BLaER1 treated with 17β-estradiol and CSF1 and Interleukin-3, amounts not matched to agents 10 nM and 100 nM (cell line): Measurements from ENCODE around the gene SMIM36.
"Not testable (repeated sequence)": the region's sequence is repeated elsewhere in the genome, so short reads cannot be mapped to it uniquely, and the experiment has no call there.

Experiments used
- H3K27ac ChIP-seq, 11 experiments: shearing (Covaris generic); formaldehyde crosslinking; 2 replicates each; pipeline ENCODE4 v1.8.1; 2022
- H3K27me3 ChIP-seq, 11 experiments: shearing (Covaris generic); formaldehyde crosslinking; 2 replicates each; pipeline ENCODE4 v1.8.1; 2022
- H3K36me3 ChIP-seq, 11 experiments: shearing (Covaris generic); formaldehyde crosslinking; 2 replicates each; pipeline ENCODE4 v1.8.1; 2022
- H3K4me1 ChIP-seq, 10 experiments: shearing (Covaris generic); formaldehyde crosslinking; 2 replicates each; pipeline ENCODE4 v1.8.1; 2022
- H3K4me2 ChIP-seq, 11 experiments: shearing (Covaris generic); formaldehyde crosslinking; 2 replicates each; pipeline ENCODE4 v1.8.1; 2022
- H3K4me3 ChIP-seq, 10 experiments: shearing (Covaris generic); formaldehyde crosslinking; 2 replicates each; pipeline ENCODE4 v1.8.1; 2022
- H3K9ac ChIP-seq, 11 experiments: shearing (Covaris generic); formaldehyde crosslinking; 2 replicates each; pipeline ENCODE4 v1.8.1; 2022
- H3K9me3 ChIP-seq, 11 experiments: shearing (Covaris generic); formaldehyde crosslinking; replicated peaks in 1 of 11; 2 replicates each; pipeline ENCODE4 v1.8.1; 2022
- H4K20me1 ChIP-seq, 11 experiments: shearing (Covaris generic); formaldehyde crosslinking; 2 replicates each; pipeline ENCODE4 v1.8.1; 2022
- Cebpa-rat ChIP-seq, 11 experiments: shearing (Covaris generic); IDR thresholded peaks; 2 replicates each; pipeline ENCODE4 v1.8.1; 2022

The SMIM36 gene

GRCh38 chr17:55533608-55534007 lies 22.4 kb upstream of the SMIM36 start:
- Histone ChIP-seq H3K27ac (no peak overlapping the region), H3K27me3 (no peaks in the 10 kb centered on the region), H4K20me1 (no peaks in the 10 kb centered on the region), H3K9ac (no peak overlapping the region), H3K4me2 (no peak overlapping the region), H3K4me1 (no peaks in the 10 kb centered on the region), H3K36me3 (no peaks in the 10 kb centered on the region), H3K4me3 (no peak overlapping the region), H3K9me3 (0 out of 22 replicates have a peak, but pooled peaks cover 0 to 4% (median 0%) of the 10 kb centered on the region in 11 experiments)
- no peak for TF ChIP-seq Cebpa-rat (IDR thresholded peaks at IDR 0.05)

GRCh38 chr17:55532670-55533069 lies 21.4 kb upstream of the SMIM36 start:
- no peak for TF ChIP-seq Cebpa-rat (IDR thresholded peaks at IDR 0.05)
- Histone ChIP-seq H3K4me1 (peaks cover 0 to 3% (median 0%) of the 10 kb centered on the region in 10 experiments; a peak in 1 of 20 replicates), H3K27me3 (no peaks in the 10 kb centered on the region), H3K4me2 (no peak overlapping the region), H3K9ac (no peak overlapping the region), H3K36me3 (no peaks in the 10 kb centered on the region), H4K20me1 (no peaks in the 10 kb centered on the region), H3K4me3 (no peak overlapping the region), H3K9me3 (0 out of 22 replicates have a peak, but pooled peaks cover 0 to 4% (median 0%) of the 10 kb centered on the region in 11 experiments), H3K27ac (no peak overlapping the region)

GRCh38 chr17:55531053-55531728 lies 19.9 kb upstream of the SMIM36 start:
- Histone ChIP-seq H3K9me3 (no peaks in the 10 kb centered on the region), H3K27me3 (no peaks in the 10 kb centered on the region), H3K4me1 (peaks cover 0 to 4% (median 0%) of the 10 kb centered on the region in 10 experiments; a peak in 1 of 20 replicates), H3K36me3 (no peaks in the 10 kb centered on the region), H3K27ac (no peak overlapping the region), H3K4me3 (no peak overlapping the region), H3K9ac (no peak overlapping the region), H3K4me2 (no peak overlapping the region), H4K20me1 (no peaks in the 10 kb centered on the region)
- no peak for TF ChIP-seq Cebpa-rat (IDR thresholded peaks at IDR 0.05)

- Histone ChIP-seq H3K4me2 (no peak overlapping the region), H3K27me3 (no peaks in the 10 kb centered on the region), H3K36me3 (no peaks in the 10 kb centered on the region), H3K4me3 (no peak overlapping the region), H4K20me1 (no peaks in the 10 kb centered on the region), H3K9ac (no peak overlapping the region), H3K9me3 (no peaks in the 10 kb centered on the region), H3K27ac (no peak overlapping the region), H3K4me1 (peaks cover 0 to 4% (median 0%) of the 10 kb centered on the region in 10 experiments; a peak in 1 of 20 replicates)
- TF ChIP-seq Cebpa-rat (IDR thresholded peaks at IDR 0.05), result no peak
These were observed 18.8 kb upstream of the SMIM36 start for GRCh38 chr17:55530064-55530463.

- Histone ChIP-seq H4K20me1 (no peaks in the 10 kb centered on the region), H3K4me3 (no peak overlapping the region), H3K9me3 (no peaks in the 10 kb centered on the region), H3K4me2 (no peak overlapping the region), H3K36me3 (no peaks in the 10 kb centered on the region), H3K9ac (no peak overlapping the region; a peak in 1 of 22 replicates), H3K27ac (0 out of 22 replicates have a peak overlapping the region, but pooled peaks of 1 of the 11 experiments have one; percentile 37), H3K27me3 (no peaks in the 10 kb centered on the region), H3K4me1 (peaks cover 0 to 5% (median 0%) of the 10 kb centered on the region in 10 experiments; a peak in 1 of 20 replicates)
- TF ChIP-seq Cebpa-rat (IDR thresholded peaks at IDR 0.05), result no peak
These were observed 16.4 kb upstream of the SMIM36 start for GRCh38 chr17:55527540-55528118.

- Histone ChIP-seq H3K4me3 (no peak overlapping the region), H3K4me2 (no peak overlapping the region), H3K9me3 (no peaks in the 10 kb centered on the region), H3K4me1 (peaks cover 0 to 25% (median 12%) of the 10 kb centered on the region in 10 experiments; a peak in 12 of 20 replicates), H3K27me3 (no peaks in the 10 kb centered on the region), H3K27ac (no peak overlapping the region), H3K36me3 (no peaks in the 10 kb centered on the region), H3K9ac (no peak overlapping the region), H4K20me1 (no peaks in the 10 kb centered on the region)
- no peak for TF ChIP-seq Cebpa-rat (IDR thresholded peaks at IDR 0.05)
These were observed 13.4 kb upstream of the SMIM36 start for GRCh38 chr17:55524440-55525220.

- H3K9ac ChIP-seq, H3K36me3 ChIP-seq, H4K20me1 ChIP-seq, H3K27ac ChIP-seq, H3K27me3 ChIP-seq, H3K4me3 ChIP-seq, H3K4me2 ChIP-seq, H3K9me3 ChIP-seq: not testable (repeated sequence)
- peaks cover 0 to 25% (median 12%) of the 10 kb centered on the region in 10 experiments; a peak in 12 of 20 replicates for H3K4me1 ChIP-seq
These were observed 11.8 kb upstream of the SMIM36 start for GRCh38 chr17:55523032-55523431.

- Histone ChIP-seq H3K27me3 (no peaks in the 10 kb centered on the region), H3K36me3 (no peaks in the 10 kb centered on the region), H3K9ac (no peak overlapping the region; a peak in 1 of 22 replicates), H3K27ac (peak overlapping the region in 6 of 11 experiments; percentile 24 to 68 (median 50); a peak in 11 of 22 replicates), H4K20me1 (no peaks in the 10 kb centered on the region), H3K9me3 (no peaks in the 10 kb centered on the region), H3K4me3 (no peak overlapping the region), H3K4me1 (peaks cover 0 to 25% (median 12%) of the 10 kb centered on the region in 10 experiments; a peak in 11 of 20 replicates), H3K4me2 (peak overlapping the region in 7 of 11 experiments; percentile 20 to 69 (median 55); a peak in 14 of 22 replicates)
- TF ChIP-seq Cebpa-rat (IDR thresholded peaks at IDR 0.05), result no peak
These were observed 9.9 kb upstream of the SMIM36 start for GRCh38 chr17:55521186-55521585.

GRCh38 chr17:55520402-55520801 lies 9.2 kb upstream of the SMIM36 start:
- no peaks in the 10 kb centered on the region for H3K27me3 ChIP-seq
- H4K20me1 ChIP-seq, result no peaks in the 10 kb centered on the region
- H3K9ac ChIP-seq, result no peak overlapping the region
- peaks cover 0 to 25% (median 12%) of the 10 kb centered on the region in 10 experiments; a peak in 11 of 20 replicates for H3K4me1 ChIP-seq
- H3K27ac ChIP-seq, result peak overlapping the region in 4 of 11 experiments; percentile 33 to 68 (median 60); a peak in 6 of 22 replicates
- no peaks in the 10 kb centered on the region for H3K36me3 ChIP-seq
- no peak for TF ChIP-seq Cebpa-rat (IDR thresholded peaks at IDR 0.05)
- H3K9me3 ChIP-seq, result no peaks in the 10 kb centered on the region
- peak overlapping the region in 6 of 11 experiments; percentile 33 to 69 (median 58); a peak in 11 of 22 replicates for H3K4me2 ChIP-seq
- H3K4me3 ChIP-seq, result no peak overlapping the region
